K562 (cell line): ENCODE data around the gene EVX1. TPM values are rescaled to one million over a fixed set of nuclear protein-coding genes. Genes with fewer than 3 reads are reported as not detected.

Experiments used
- ATAC-seq: fragments of 200-7000 bp; cut with Tn5 transposase; 3 replicates; pipeline ENCODE4 v1.9.1; 2020; ENCODE audit warnings: moderate library complexity
- BruUV-seq: library from RNA; stranded (reverse); fragments of 400-500 nt; replicated peaks from 2 replicates; lab custom pipeline; 2021; lab: Mats Ljungman, UMichigan
- CTCF ChIA-PET: fragments of 300-600 bp; formaldehyde crosslinking; extraction: SDS; loops from one replicate; lab custom pipeline; 2021; ENCODE audit warnings: low intra/inter-chr PET ratio; lab: Yijun Ruan, JAX
- POLR2A ChIA-PET: fragments of 300-600, 350-650 bp; sonication (Branson Sonifier 250); formaldehyde crosslinking; extraction: SDS; loops from one replicate; lab custom pipeline; 2021; ENCODE audit warnings: antibody characterized with exemption, inconsistent platforms; lab: Yijun Ruan, JAX
- DNase-seq, 4 experiments: peaks; one replicate each; pipeline versions ENCODE4 v3.0.0 to v3.0.0-alpha.2; 2011 to 2018; ENCODE audit warnings: low spot score in 3 of 4, mixed read lengths in 3 of 4; ENCODE audit errors: extremely low read depth in 1 of 4
- FAIRE-seq: peaks from 2 replicates; lab custom pipeline; 2011; peaks lifted over from hg19 to GRCh38; lab: Jason Lieb, UNC
- H2AFZ ChIP-seq: 2 replicates; pipeline ENCODE4 v1.6.0; 2011; ENCODE audit warnings: low read depth, low read length, control low read depth, inconsistent platforms
- H3K27ac ChIP-seq: fragments of 200-600 bp; 3 replicates; pipeline ENCODE4 v1.8.0; 2011; ENCODE audit warnings: low read depth, mild to moderate bottlenecking, control low read depth, inconsistent platforms, low read length, moderate library complexity, mixed read lengths; ENCODE audit errors: extremely low read depth
- H3K27me3 ChIP-seq, 2 experiments: fragments of 300-600 bp in 1 of 2; 2 replicates in 1 of 2; 3 replicates in 1 of 2; pipeline versions ENCODE4 v1.6.0 to v1.8.0; 2011; ENCODE audit warnings: inconsistent platforms in 2 of 2, low read length in 2 of 2, mild to moderate bottlenecking in 1 of 2, mixed read lengths in 1 of 2, moderate library complexity in 1 of 2; ENCODE audit not compliant: control insufficient read depth in 2 of 2, insufficient read depth in 2 of 2
- H3K36me3 ChIP-seq: fragments of 300-600 bp; 3 replicates; pipeline ENCODE4 v1.8.0; 2011; ENCODE audit warnings: mild to moderate bottlenecking, low read length, inconsistent platforms; ENCODE audit not compliant: control insufficient read depth, insufficient read depth
- H3K4me1 ChIP-seq, 2 experiments: fragments of 200-600 bp in 1 of 2; replicated peaks in 1 of 2; 2 replicates in 1 of 2; 3 replicates in 1 of 2; pipeline versions ENCODE4 v1.5.1 to v1.8.0; 2011; ENCODE audit warnings: inconsistent platforms in 2 of 2, low read length in 2 of 2, mild to moderate bottlenecking in 1 of 2, mixed read lengths in 1 of 2, moderate library complexity in 1 of 2; ENCODE audit not compliant: control insufficient read depth in 2 of 2, insufficient read depth in 2 of 2
- H3K4me2 ChIP-seq: 2 replicates; pipeline ENCODE4 v1.6.1; 2011; ENCODE audit warnings: low read length, control low read depth, inconsistent platforms, mixed read lengths; ENCODE audit not compliant: insufficient read depth
- H3K4me3 ChIP-seq: fragments of 200-600 bp; sonication (generic), shearing (Covaris generic); 2 replicates; pipeline ENCODE4 v1.5.1; 2016; ENCODE audit warnings: control low read depth, inconsistent platforms
- H3K79me2 ChIP-seq: fragments of 200-600 bp; 3 replicates; pipeline ENCODE4 v1.8.0; 2011; ENCODE audit warnings: low read length, inconsistent platforms; ENCODE audit not compliant: control insufficient read depth, insufficient read depth
- H3K9ac ChIP-seq, 2 experiments: 2 replicates each; pipeline versions ENCODE4 v1.6.0 to v1.6.1; 2011; ENCODE audit warnings: low read depth in 2 of 2, low read length in 2 of 2, control low read depth in 1 of 2, inconsistent platforms in 1 of 2, mild to moderate bottlenecking in 1 of 2, mixed read lengths in 1 of 2; ENCODE audit not compliant: insufficient read depth in 1 of 2
- H3K9me1 ChIP-seq: one replicate; pipeline ENCODE4 v1.6.0; 2011; ENCODE audit warnings: inconsistent platforms, mild to moderate bottlenecking, low read length, moderate library complexity; ENCODE audit not compliant: control insufficient read depth, insufficient read depth
- H3K9me3 ChIP-seq: replicated peaks from 2 replicates; pipeline ENCODE4 v1.5.1; 2011; ENCODE audit warnings: low read depth, low read length, inconsistent platforms; ENCODE audit not compliant: control insufficient read depth, insufficient read depth
- H4K20me1 ChIP-seq: replicated peaks from 2 replicates; pipeline ENCODE4 v1.6.1; 2011; ENCODE audit warnings: low read length, inconsistent platforms, mixed read lengths; ENCODE audit not compliant: control insufficient read depth, insufficient read depth
- ARHGAP35 ChIP-seq: fragments of 450-650 bp; IDR thresholded peaks from 2 replicates; pipeline ENCODE4 v1.6.1; 2018; ENCODE audit not compliant: partially characterized antibody
- BRF1 ChIP-seq: IDR thresholded peaks from 3 replicates; pipeline ENCODE4 v1.6.1; 2011; ENCODE audit warnings: borderline replicate concordance, mild to moderate bottlenecking; ENCODE audit not compliant: insufficient read length; ENCODE audit errors: extremely low read depth
- JUN ChIP-seq, 2 experiments: sonication (generic) in 1 of 2; formaldehyde crosslinking in 1 of 2; IDR thresholded peaks; 2 replicates each; pipeline versions ENCODE4 v1.6.1 to v1.8.0; 2012 to 2022; ENCODE audit warnings: borderline replicate concordance in 2 of 2, mild to moderate bottlenecking in 2 of 2, improper control_type of control experiment in 1 of 2, low read depth in 1 of 2, low read length in 1 of 2, missing genetic modification reagents in 1 of 2
- KAT2B ChIP-seq: IDR thresholded peaks from one replicate; pipeline ENCODE4 v1.6.1; 2012; ENCODE audit warnings: low read depth, mild to moderate bottlenecking, control low read depth, inconsistent platforms, low read length, moderate library complexity
- SMARCA5 ChIP-seq: fragments of 450-650 bp; IDR thresholded peaks from 2 replicates; pipeline ENCODE4 v1.6.1; 2016
- SRSF3 ChIP-seq: fragments of 200-400 bp; formaldehyde crosslinking; IDR thresholded peaks from 2 replicates; pipeline ENCODE4 v1.6.1; 2016; ENCODE audit warnings: mild to moderate bottlenecking, low read length, moderate library complexity; ENCODE audit not compliant: insufficient read depth
- ZNF398 ChIP-seq: fragments of 250-450 bp; sonication (Bioruptor Pico); IDR thresholded peaks from 2 replicates; pipeline ENCODE4 v1.8.0; 2021; ENCODE audit warnings: moderate library complexity, mild to moderate bottlenecking, inconsistent platforms
- WGBS: fragments of 100-300 bp; shearing (Covaris generic); methylation state at CpG from one replicate; pipeline ENCODE4 v1.1.6; 2016; ENCODE audit warnings: low coverage, mixed read lengths; ENCODE audit not compliant: insufficient coverage; ENCODE audit errors: missing lambda C conversion rate; 5-methylcytosine and 5-hydroxymethylcytosine counted together
- in situ Hi-C: fragments of 300-500 bp; cut with MboI; formaldehyde crosslinking; loops from 4 replicates; pipeline ENCODE4 v1.15.0; 2018; ENCODE audit warnings: inconsistent platforms, mixed read lengths
- intact Hi-C: fragments of 100-400 bp; cut with micrococcal nuclease; formaldehyde crosslinking; loops from 2 replicates; pipeline ENCODE4 v1.14.2; 2022
- polyA plus RNA-seq, 8 experiments: library from polyadenylated mRNA; depleted of rRNA in 4 of 8; stranded (reverse) in 5 of 8; unstranded in 3 of 8; fragments of >200 nt; fragmentation: Nextera tagmentation in 2 of 8; fragmentation: Illumina TruSeq in 1 of 8; extraction: Ambion mirVana in 2 of 8; extraction: Trizol in 1 of 8; gene quantifications; 2 replicates each; pipeline versions ENCODE4 v1.2.1 to v1.2.3, GENCODE V29; 2011 to 2014; ENCODE audit warnings: inconsistent platforms in 1 of 8, missing spikeins in 1 of 8
- total RNA-seq, 7 experiments: library from RNA; depleted of rRNA in 6 of 7; stranded (reverse); fragments of >200 nt in 6 of 7; fragmentation: Illumina TruSeq in 2 of 7; extraction: Trizol in 2 of 7; gene quantifications; 2 replicates each; pipeline versions ENCODE4 v1.2.1 to v1.2.3, GENCODE V29; 2011 to 2021; ENCODE audit warnings: low replicate concordance in 1 of 7

EVX1 gene
- total and polyA plus RNA-seq, 9 of the 15 experiments (the other 6 are each of a cell fraction or from before 2014, with no cell fraction given) = not detected

- TF ChIP-seq ZNF398 (CRISPR knock-in tag) (no peak), KAT2B (no peak), BRF1 (no peak), JUN (IDR thresholded peaks at IDR 0.05; ENCODE audit: borderline replicate concordance, low read depth, low read length) (no peak), JUN (CRISPR knock-in tag; IDR thresholded peaks at IDR 0.05; ENCODE audit: borderline replicate concordance) (no peak), SMARCA5 (no peak), SRSF3 (no peak)
Measured at GRCh38 chr7:27244488-27245123, 2.0 kb downstream of the EVX1 start (continued).

- FAIRE-seq (no peak), DNase-seq (no peak), ATAC-seq (no peak; the same call in 2 of the 3 replicates)
- in situ Hi-C loops = no loop called here
- no peak overlapping the region for H3K4me2 ChIP-seq
- H3K79me2 ChIP-seq = no peaks in the 10 kb centered on the region
- H3K4me1 ChIP-seq = peaks cover 0 to 20% of the 10 kb centered on the region in 2 experiments; a peak in 2 of 5 replicates
- no peak overlapping the region for H3K4me3 ChIP-seq
- H3K9me1 ChIP-seq = peaks cover 2% of the 10 kb centered on the region
- H3K27ac ChIP-seq = no peak overlapping the region
- no peak overlapping the region; a peak in 1 of 4 replicates for H3K9ac ChIP-seq
- no TSS peak for BruUV-seq
- CTCF ChIA-PET = no interaction called here
- H4K20me1 ChIP-seq = peaks cover 9% of the 10 kb centered on the region
- WGBS = 23% methylated on average over 33 of the region's 37 CpGs
- H3K27me3 ChIP-seq = peaks cover 80 to 94% of the 10 kb centered on the region in 2 experiments
- no peak overlapping the region for H2AFZ ChIP-seq
- H3K36me3 ChIP-seq = no peaks in the 10 kb centered on the region
- POLR2A ChIA-PET = no interaction called here
- H3K9me3 ChIP-seq = no peaks in the 10 kb centered on the region
- intact Hi-C loops = no loop called here
- TF ChIP-seq ARHGAP35 = no peak
Measured at GRCh38 chr7:27245124-27245797, 2.7 kb downstream of the EVX1 start.
